ENCODE results near the gene WFDC13. TPM values are rescaled to one million over a fixed set of nuclear protein-coding genes. Genes with fewer than 3 reads are reported as not detected.

Gene WFDC13
- total RNA-seq, 1 experiment from 2014 or later, result not detected

DNA sequence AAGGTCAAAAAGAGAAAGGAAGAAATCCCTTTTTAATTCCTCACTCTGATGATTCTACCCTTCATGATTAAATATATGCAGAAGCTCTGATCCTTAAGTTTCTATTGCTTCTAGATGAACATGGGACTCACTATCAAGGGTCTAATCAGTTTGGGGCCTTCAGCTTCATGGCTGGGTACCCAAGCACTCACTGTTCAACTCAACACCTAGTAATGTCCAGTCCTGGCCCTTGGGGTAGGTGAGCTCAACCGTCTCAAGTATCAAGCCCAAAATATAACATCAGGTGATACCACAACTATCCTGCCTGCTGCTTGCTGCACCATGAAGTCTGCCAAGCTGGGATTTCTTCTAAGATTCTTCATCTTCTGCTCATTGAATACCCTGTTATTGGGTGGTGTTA lies 20.2 kb downstream of the WFDC13 start, which contains the start of gene SPINT4:
Gene SPINT4, plus strand, starts transcription at position 301 of the 400 bp plus-strand sequence. Its CDS starts 21 bp downstream, at position 322.
- CTCF ChIA-PET, result interaction anchor here (0.6 kb wide), 1 partner anchor 299 kb away, joined by 3 read pairs; no protein-coding TSS in a partner anchor

GRCh38 chr20:45725134-45725533 lies 23.3 kb downstream of the WFDC13 start:
- no peak overlapping the region for H3K27ac Mint-ChIP-seq (ENCODE audit: unreplicated experiment)
- intact Hi-C loops (cut with micrococcal nuclease; ENCODE audit: unreplicated experiment), result no loop called here
- H3K4me3 Mint-ChIP-seq (ENCODE audit: low read depth, unreplicated experiment), result no peak overlapping the region
- peaks cover 7% of the 10 kb centered on the region for H3K4me1 Mint-ChIP-seq (ENCODE audit: low read depth, unreplicated experiment)
- no peaks in the 10 kb centered on the region for H3K9me3 Mint-ChIP-seq (ENCODE audit: low read depth, unreplicated experiment)
- BruUV-seq (replicated peaks), result no TSS peak
- TF ChIP-seq CTCF (IDR thresholded peaks at IDR 0.05; ENCODE audit: unreplicated experiment), result no peak
- CTCF ChIA-PET, result interaction anchor here (0.6 to 1.1 kb wide), 2 partner anchors 11 to 1736 kb away, joined by 3 to 4 read pairs; no protein-coding TSS in a partner anchor
- no peaks in the 10 kb centered on the region for H3K36me3 Mint-ChIP-seq (ENCODE audit: insufficient read depth, unreplicated experiment)
- DNase-seq, result no peak
- peaks cover 63% of the 10 kb centered on the region for H3K27me3 Mint-ChIP-seq (ENCODE audit: unreplicated experiment)

More for the DNA sequence above, 20.2 kb downstream of the WFDC13 start, which contains the start of gene SPINT4:
- H3K36me3 Mint-ChIP-seq (ENCODE audit: insufficient read depth, unreplicated experiment), result no peaks in the 10 kb centered on the region
- no peak for TF ChIP-seq CTCF (IDR thresholded peaks at IDR 0.05; ENCODE audit: unreplicated experiment)
- no peak within 1 kb of the TSS for H3K4me3 Mint-ChIP-seq (ENCODE audit: low read depth, unreplicated experiment)
- BruUV-seq (replicated peaks), result no TSS peak
- DNase-seq, result no peak
- intact Hi-C loops (cut with micrococcal nuclease; ENCODE audit: unreplicated experiment), result no loop called here
- H3K4me1 Mint-ChIP-seq (ENCODE audit: low read depth, unreplicated experiment), result peaks cover 1% of the 10 kb centered on the region
- H3K27me3 Mint-ChIP-seq (ENCODE audit: unreplicated experiment), result peaks cover 84% of the 10 kb centered on the region
- H3K9me3 Mint-ChIP-seq (ENCODE audit: low read depth, unreplicated experiment), result peaks cover 2% of the 10 kb centered on the region
- H3K27ac Mint-ChIP-seq (ENCODE audit: unreplicated experiment), result no peak within 1 kb of the TSS

DNA sequence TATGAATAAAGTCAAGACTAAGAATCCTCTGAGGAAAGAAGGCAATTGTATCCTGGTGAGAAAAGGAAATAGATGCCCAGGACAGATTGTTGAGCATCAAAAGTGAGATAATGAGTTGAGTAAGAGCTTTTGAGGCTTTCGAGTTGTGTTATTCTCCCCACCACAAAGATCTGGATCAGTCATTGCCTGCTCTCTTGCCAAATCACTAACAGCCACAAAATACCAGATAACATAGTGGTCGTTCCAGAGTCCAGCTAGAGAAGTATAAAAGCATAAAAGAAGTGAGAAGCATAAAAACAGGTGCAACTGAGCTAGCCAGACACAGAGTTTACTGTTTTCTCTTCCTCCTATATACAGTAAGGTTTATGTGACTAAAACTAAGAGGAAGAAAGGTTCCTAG lies 25.2 kb downstream of the WFDC13 start:
- CTCF ChIA-PET, result no interaction called here
- H3K27ac Mint-ChIP-seq (ENCODE audit: unreplicated experiment), result no peak overlapping the region
- intact Hi-C loops (cut with micrococcal nuclease; ENCODE audit: unreplicated experiment), result no loop called here
- H3K27me3 Mint-ChIP-seq (ENCODE audit: unreplicated experiment), result peaks cover 53% of the 10 kb centered on the region
- no TSS peak for BruUV-seq (replicated peaks)
- DNase-seq, result no peak
- H3K4me3 Mint-ChIP-seq (ENCODE audit: low read depth, unreplicated experiment), result no peak overlapping the region
- H3K9me3 Mint-ChIP-seq (ENCODE audit: low read depth, unreplicated experiment), result peaks cover under 1% of the 10 kb centered on the region
- peaks cover 7% of the 10 kb centered on the region for H3K4me1 Mint-ChIP-seq (ENCODE audit: low read depth, unreplicated experiment)
- H3K36me3 Mint-ChIP-seq (ENCODE audit: insufficient read depth, unreplicated experiment), result no peaks in the 10 kb centered on the region
- TF ChIP-seq CTCF (IDR thresholded peaks at IDR 0.05; ENCODE audit: unreplicated experiment), result no peak

GRCh38 chr20:45732199-45732598 lies 30.4 kb downstream of the WFDC13 start:
- intact Hi-C loops (cut with micrococcal nuclease; ENCODE audit: unreplicated experiment), result no loop called here
- no TSS peak for BruUV-seq (replicated peaks)
- peaks cover 25% of the 10 kb centered on the region for H3K27me3 Mint-ChIP-seq (ENCODE audit: unreplicated experiment)

More at GRCh38 chr20:45732199-45732598, 30.4 kb downstream of the WFDC13 start:
- Mint-ChIP-seq H3K4me1 (ENCODE audit: low read depth, unreplicated experiment) (peaks cover 4% of the 10 kb centered on the region), H3K9me3 (ENCODE audit: low read depth, unreplicated experiment) (peaks cover 4% of the 10 kb centered on the region), H3K27ac (ENCODE audit: unreplicated experiment) (no peak overlapping the region), H3K4me3 (ENCODE audit: low read depth, unreplicated experiment) (no peak overlapping the region), H3K36me3 (ENCODE audit: insufficient read depth, unreplicated experiment) (no peaks in the 10 kb centered on the region)
- DNase-seq, result no peak
- CTCF ChIA-PET, result no interaction called here
- TF ChIP-seq CTCF (IDR thresholded peaks at IDR 0.05; ENCODE audit: unreplicated experiment), result no peak

Measured in Calu3 (cell line).